Measurements from ENCODE around the gene ARL2BP. TPM values are rescaled to one million over a fixed set of nuclear protein-coding genes. Genes with fewer than 3 reads are reported as not detected.
"Not testable (repeated sequence)": the region's sequence is repeated elsewhere in the genome, so short reads cannot be mapped to it uniquely, and the experiment has no call there.

Gene ARL2BP
- total RNA-seq, 1 donor from 2014 or later: 60.0 TPM

DNA sequence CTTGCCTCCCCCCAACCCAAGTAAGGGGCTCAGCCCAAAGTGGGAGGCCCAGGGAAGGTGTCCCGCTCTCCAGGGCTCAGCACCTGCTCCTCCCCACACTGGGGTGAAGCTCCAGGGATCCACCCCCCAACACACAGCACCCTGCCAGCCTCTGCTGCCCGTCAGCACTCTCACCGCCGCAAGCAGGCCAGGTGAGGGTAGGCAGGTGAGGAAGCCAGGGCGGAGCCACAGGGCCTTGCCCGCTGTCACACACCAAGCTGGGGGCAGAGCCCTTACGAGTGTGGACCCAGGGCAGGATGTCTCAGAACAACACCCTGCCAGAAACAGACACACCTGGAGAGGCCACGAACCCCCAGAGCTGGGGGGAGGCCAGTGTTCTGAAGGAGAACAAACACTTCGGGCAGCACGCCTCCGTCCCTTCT is 19.9 kb downstream of the ARL2BP start:
- TF ChIP-seq, protein P1, sequence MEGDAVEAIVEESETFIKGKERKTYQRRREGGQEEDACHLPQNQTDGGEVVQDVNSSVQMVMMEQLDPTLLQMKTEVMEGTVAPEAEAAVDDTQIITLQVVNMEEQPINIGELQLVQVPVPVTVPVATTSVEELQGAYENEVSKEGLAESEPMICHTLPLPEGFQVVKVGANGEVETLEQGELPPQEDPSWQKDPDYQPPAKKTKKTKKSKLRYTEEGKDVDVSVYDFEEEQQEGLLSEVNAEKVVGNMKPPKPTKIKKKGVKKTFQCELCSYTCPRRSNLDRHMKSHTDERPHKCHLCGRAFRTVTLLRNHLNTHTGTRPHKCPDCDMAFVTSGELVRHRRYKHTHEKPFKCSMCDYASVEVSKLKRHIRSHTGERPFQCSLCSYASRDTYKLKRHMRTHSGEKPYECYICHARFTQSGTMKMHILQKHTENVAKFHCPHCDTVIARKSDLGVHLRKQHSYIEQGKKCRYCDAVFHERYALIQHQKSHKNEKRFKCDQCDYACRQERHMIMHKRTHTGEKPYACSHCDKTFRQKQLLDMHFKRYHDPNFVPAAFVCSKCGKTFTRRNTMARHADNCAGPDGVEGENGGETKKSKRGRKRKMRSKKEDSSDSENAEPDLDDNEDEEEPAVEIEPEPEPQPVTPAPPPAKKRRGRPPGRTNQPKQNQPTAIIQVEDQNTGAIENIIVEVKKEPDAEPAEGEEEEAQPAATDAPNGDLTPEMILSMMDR (IDR thresholded peaks at IDR 0.05): no peak
- Histone ChIP-seq H3K36me3 (no peaks in the 10 kb centered on the region), H3K4me3 (no peak overlapping the region), H3K9me3 (no peaks in the 10 kb centered on the region), H3K4me1 (peaks cover 52% of the 10 kb centered on the region), H3K27ac (peak overlapping the region; percentile 86), H3K27me3 (no peaks in the 10 kb centered on the region)
- intact Hi-C loops (cut with DNase I): no loop called here
- peak; percentile 88 for ATAC-seq
- peak; percentile 92 for DNase-seq

DNA sequence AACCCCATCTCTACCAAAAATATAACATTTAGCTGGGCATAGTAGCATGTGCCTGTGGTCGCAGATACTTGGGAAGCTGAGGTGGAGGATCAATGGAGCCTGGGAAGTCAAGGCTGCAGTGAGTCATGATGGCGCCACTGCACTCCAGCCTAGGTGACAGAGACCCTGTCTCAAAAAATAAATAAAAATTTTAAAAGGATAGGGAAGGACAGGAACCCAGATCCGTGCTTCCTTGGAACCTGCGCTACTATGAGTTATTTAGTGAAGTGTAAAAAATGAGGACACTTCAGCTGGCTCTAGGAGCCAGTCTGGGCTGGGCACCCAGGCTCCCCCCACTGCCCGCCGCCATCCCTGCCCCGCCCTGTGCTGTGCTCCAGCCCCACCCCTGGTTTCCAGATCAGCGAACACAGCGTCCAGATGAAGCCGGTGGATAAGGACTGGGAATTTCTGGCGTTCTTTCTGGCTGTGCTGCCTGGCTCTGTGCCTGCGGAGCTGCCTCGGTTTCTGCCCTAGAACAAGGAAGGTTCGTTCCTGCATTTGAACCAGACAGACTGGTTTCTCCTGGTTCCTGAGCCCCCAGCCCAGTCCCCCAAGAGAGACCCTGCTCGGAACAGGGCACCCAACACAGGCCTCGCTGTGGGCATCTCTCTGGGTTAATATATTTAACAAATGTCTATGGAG is 20.9 kb downstream of the ARL2BP start:
- ATAC-seq: peak; percentile 87
- peak overlapping the region; percentile 86 for H3K27ac ChIP-seq

DNA sequence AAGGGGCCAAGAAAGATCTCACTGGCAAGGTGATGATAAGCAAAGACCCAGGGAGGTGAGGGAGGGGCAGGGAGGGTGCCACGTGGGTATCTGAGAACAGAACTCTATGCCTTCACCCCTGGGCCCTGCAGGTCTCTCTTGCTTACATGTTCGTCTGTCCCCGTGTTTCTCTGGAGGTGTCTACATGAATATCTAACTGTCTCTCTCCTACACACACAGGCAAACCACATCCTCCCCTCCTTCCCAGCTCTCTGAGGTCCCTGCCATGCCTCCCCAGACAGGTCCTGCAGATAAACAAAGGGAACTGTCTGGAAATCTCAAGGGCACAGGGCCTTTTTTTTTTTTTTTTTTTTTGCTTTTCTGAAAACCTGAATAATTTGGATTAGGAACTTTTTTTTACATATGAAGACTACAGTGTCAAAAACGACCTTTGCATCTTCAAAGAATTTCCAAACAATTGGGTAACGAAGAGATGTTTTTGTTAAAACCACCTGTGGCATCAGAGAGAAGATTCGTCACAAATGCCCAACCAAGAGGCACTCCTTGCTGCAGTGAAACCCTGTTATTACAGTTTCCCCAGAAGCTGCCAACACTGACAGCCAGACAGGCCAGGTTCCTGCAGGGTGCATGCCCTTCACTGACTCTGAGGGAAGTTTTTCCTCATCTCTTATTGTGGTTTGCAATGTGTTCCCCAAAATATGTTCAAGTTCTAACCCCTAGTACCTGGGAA is 21.6 kb downstream of the ARL2BP start:
- Histone ChIP-seq H3K27me3 (no peaks in the 10 kb centered on the region), H3K9me3 (no peaks in the 10 kb centered on the region), H3K4me3 (peak overlapping the region; percentile 16), H3K36me3 (no peaks in the 10 kb centered on the region), H3K4me1 (peaks cover 49% of the 10 kb centered on the region), H3K27ac (peak overlapping the region; percentile 86)
- TF ChIP-seq, protein P1 (IDR thresholded peaks at IDR 0.05): no peak
- intact Hi-C loops (cut with DNase I): no loop called here
- ATAC-seq (no peak), DNase-seq (no peak)

More for the DNA sequence above, 20.9 kb downstream of the ARL2BP start:
- intact Hi-C loops (cut with DNase I): no loop called here
- peak; percentile 93 for DNase-seq
- Histone ChIP-seq H3K27me3 (no peaks in the 10 kb centered on the region), H3K9me3 (no peaks in the 10 kb centered on the region), H3K4me3 (peak overlapping the region; percentile 16), H3K36me3 (no peaks in the 10 kb centered on the region), H3K4me1 (peaks cover 43% of the 10 kb centered on the region)
- TF ChIP-seq, protein P1 (IDR thresholded peaks at IDR 0.05): no peak

DNA sequence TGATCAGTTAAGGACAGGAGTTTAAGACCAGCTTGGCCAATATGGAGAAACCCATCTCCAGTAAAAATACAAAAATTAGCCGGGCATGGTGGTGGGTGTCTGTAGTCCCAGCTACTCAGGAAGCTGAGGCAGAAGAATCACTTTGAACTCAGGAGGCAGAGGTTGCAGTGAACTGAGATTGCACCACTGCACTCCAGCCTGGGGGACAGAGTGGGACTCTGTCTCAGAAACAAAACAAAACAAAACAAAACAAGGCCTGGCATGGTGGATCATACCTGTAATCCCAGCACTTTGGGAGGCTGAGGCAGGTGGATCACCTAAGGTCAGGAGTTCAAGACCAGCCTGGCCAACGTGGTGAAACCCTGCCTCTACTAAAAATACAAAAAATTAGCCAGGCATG is 22.3 kb downstream of the ARL2BP start:
- H3K36me3 ChIP-seq; H3K9me3 ChIP-seq; DNase-seq; H3K4me3 ChIP-seq; H3K27me3 ChIP-seq; intact Hi-C loops (cut with DNase I); ATAC-seq: not testable (repeated sequence)
- peak overlapping the region; percentile 86 for H3K27ac ChIP-seq
- H3K4me1 ChIP-seq: peaks cover 52% of the 10 kb centered on the region

DNA sequence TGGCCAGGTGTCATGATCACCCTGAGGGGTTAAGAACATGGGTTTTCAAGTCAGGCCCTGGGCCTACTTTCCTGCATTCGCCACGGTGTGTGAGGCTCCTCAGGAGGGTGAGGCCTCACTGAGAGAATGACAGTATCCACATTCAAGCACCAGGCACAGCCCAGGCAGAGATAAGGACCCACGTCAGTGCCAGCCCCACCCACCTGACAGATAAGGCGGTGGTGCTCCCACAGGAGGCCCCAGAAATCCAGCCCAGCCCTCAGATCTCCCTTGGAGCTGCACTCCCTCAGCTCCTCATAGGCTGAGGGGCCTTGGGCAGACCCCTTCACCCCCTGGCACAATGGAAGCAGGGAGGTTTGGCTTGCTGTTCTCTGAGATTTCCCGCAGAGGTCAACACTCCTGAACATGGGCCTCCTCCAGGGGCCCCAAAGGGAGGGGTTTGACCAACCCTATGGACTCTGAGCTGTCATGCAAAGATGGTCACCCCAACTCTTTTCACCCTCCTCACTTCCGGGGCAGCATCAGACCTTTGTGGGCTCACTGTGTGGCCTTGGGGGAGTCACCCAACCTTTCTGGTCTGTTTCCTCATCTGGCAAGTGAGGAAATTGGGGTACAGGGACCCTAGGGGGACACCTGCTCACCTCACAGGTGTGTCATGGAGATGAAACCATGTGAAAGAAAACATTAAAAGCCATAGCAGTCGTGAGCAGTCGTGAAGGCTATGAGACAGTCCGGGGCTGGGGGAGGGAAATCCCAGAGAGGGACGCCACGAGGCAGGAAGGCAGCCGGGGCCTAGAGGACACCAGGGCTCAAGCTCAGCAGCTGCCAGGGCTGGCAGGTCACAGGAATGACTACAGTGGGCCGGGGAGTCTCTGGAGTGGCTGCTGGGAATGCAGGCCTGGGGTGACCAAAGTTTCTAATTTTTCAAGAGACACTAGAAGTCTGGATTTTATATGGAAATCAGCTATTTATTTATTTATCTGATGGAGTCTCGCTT is 24.0 kb downstream of the ARL2BP start:
- Histone ChIP-seq H3K27me3 (no peaks in the 10 kb centered on the region), H3K4me3 (no peak overlapping the region), H3K36me3 (no peaks in the 10 kb centered on the region), H3K9me3 (no peaks in the 10 kb centered on the region), H3K27ac (peak overlapping the region; percentile 66), H3K4me1 (peaks cover 47% of the 10 kb centered on the region)
- DNase-seq (peak; percentile 77), ATAC-seq (peak; percentile 55)
- TF ChIP-seq, protein P1 (IDR thresholded peaks at IDR 0.05): no peak
- intact Hi-C loops (cut with DNase I): no loop called here

Measured in upper lobe of right lung (tissue), 1 donor.